Mesothelial cell of epicardium (in vitro differentiated cells): ENCODE measurements around the gene ZNHIT1. TPM values are rescaled to one million over a fixed set of nuclear protein-coding genes. Genes with fewer than 3 reads are reported as not detected.
"Not testable (repeated sequence)": the region's sequence is repeated elsewhere in the genome, so short reads cannot be mapped to it uniquely, and the experiment has no call there.

Experiments
- DNase-seq, 2 experiments: peaks; one replicate each; pipeline ENCODE4 v3.0.0; 2021; ENCODE audit warnings: low spot score in 2 of 2; ENCODE audit not compliant: unreplicated experiment in 2 of 2
- H3K27ac Mint-ChIP-seq: 2 replicates; pipeline ENCODE4 v1.8.0; 2021; ENCODE audit warnings: mixed read lengths
- H3K27me3 Mint-ChIP-seq: 2 replicates; pipeline ENCODE4 v1.8.0; 2021; ENCODE audit warnings: low read depth, mixed read lengths
- H3K36me3 Mint-ChIP-seq: 2 replicates; pipeline ENCODE4 v1.8.0; 2021; ENCODE audit warnings: mixed read lengths
- H3K4me1 Mint-ChIP-seq: 2 replicates; pipeline ENCODE4 v1.8.0; 2021; ENCODE audit warnings: mixed read lengths
- H3K4me3 Mint-ChIP-seq: 2 replicates; pipeline ENCODE4 v1.8.0; 2021; ENCODE audit warnings: mild to moderate bottlenecking, moderate library complexity, mixed read lengths
- H3K9me3 Mint-ChIP-seq: 2 replicates; pipeline ENCODE4 v1.8.0; 2021; ENCODE audit warnings: mixed read lengths
- total RNA-seq: library from RNA; stranded (reverse); gene quantifications from 3 replicates; pipeline ENCODE4 v1.2.1, GENCODE V29; 2021
- TF ChIP-seq, protein P1 (sequence below): fragments of 200-600 bp; sonication (generic); IDR thresholded peaks from one replicate; pipeline ENCODE4 v1.5.0; 2021; ENCODE audit warnings: antibody characterized with exemption; ENCODE audit not compliant: unreplicated experiment

ZNHIT1 gene
- total RNA-seq, 1 donor from 2014 or later = 54.9 TPM

DNA sequence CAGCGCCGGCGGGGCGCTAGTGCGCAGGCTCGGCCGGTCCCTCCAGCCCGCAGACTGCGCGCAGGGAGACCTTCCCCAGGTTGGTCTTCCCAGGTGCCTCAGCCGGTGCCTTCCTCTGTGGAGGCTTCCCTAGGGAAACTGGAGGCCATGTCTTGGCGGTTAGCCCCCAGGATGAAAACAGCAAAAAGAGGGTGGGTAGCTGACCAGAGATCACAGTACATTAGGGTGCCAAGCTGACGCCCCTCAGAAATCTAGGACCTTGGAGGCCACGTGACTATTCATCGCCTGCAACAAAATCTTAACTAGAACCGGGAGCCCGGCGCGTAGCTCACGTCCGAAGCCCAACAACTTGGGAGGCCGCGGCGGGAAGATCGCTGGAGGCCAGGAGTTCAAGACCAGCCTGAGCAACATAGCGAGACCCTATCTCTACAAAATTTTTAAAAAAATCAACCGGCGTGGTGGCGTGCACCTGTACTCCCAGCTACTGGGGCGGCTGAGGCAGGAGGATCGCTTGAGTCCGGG, 27.2 kb downstream of the ZNHIT1 start:
- peaks cover 10% of the 10 kb centered on the region for H3K36me3 Mint-ChIP-seq
- TF ChIP-seq, protein P1, sequence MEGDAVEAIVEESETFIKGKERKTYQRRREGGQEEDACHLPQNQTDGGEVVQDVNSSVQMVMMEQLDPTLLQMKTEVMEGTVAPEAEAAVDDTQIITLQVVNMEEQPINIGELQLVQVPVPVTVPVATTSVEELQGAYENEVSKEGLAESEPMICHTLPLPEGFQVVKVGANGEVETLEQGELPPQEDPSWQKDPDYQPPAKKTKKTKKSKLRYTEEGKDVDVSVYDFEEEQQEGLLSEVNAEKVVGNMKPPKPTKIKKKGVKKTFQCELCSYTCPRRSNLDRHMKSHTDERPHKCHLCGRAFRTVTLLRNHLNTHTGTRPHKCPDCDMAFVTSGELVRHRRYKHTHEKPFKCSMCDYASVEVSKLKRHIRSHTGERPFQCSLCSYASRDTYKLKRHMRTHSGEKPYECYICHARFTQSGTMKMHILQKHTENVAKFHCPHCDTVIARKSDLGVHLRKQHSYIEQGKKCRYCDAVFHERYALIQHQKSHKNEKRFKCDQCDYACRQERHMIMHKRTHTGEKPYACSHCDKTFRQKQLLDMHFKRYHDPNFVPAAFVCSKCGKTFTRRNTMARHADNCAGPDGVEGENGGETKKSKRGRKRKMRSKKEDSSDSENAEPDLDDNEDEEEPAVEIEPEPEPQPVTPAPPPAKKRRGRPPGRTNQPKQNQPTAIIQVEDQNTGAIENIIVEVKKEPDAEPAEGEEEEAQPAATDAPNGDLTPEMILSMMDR = no peak
- H3K27me3 Mint-ChIP-seq = no peaks in the 10 kb centered on the region
- no peak for DNase-seq
- peaks cover 22% of the 10 kb centered on the region for H3K4me1 Mint-ChIP-seq
- H3K4me3 Mint-ChIP-seq = peak overlapping the region; percentile 98
- H3K27ac Mint-ChIP-seq = peak overlapping the region; percentile 98
- H3K9me3 Mint-ChIP-seq = no peaks in the 10 kb centered on the region

DNA sequence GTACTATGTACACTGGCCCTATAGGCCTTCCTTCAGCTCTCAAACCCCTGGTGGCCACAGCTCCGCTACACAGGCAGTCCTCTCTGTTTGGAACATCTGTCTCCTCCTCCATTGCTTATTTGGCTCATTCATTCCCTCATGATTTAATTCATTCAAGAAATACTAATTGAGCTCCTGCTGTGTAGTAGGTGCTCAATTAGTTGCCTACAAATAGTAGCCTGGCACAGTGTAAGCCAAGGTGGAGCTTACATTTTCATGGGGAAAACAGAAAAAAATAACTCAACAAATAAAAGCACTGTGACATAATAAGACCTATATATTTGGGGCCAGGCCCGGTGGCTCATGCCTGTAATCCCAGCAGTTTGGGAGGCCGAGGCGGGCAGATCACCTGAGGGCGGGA, 30.3 kb downstream of the ZNHIT1 start:
- TF ChIP-seq, protein P1 = no peak
- H3K4me1 Mint-ChIP-seq = peaks cover 37% of the 10 kb centered on the region
- H3K4me3 Mint-ChIP-seq = no peak overlapping the region
- no peaks in the 10 kb centered on the region for H3K9me3 Mint-ChIP-seq
- no peak for DNase-seq
- H3K27me3 Mint-ChIP-seq = no peaks in the 10 kb centered on the region
- H3K36me3 Mint-ChIP-seq = peaks cover 10% of the 10 kb centered on the region
- H3K27ac Mint-ChIP-seq = no peak overlapping the region

DNA sequence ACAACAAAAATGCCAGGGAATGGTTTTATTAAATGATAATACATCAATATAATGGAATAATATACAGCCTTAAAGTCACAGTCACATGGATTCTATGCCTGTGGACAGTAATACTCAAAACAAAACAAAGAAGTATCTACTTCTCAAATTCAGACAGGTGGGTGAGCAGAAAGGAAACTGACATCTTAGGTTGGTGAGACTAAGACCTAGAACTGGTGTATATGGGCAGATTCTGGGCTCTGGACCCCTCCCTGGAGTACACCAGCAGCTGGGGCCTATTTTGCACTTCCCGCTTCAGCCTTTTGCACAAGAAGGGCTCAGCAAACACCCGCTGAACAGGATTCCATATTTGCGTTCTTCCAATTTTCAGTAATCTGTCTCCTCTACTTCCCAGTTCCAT, 32.4 kb downstream of the ZNHIT1 start:
- Mint-ChIP-seq H3K36me3 (peaks cover 9% of the 10 kb centered on the region), H3K4me3 (peak overlapping the region; percentile 99)
- TF ChIP-seq, protein P1 = no peak

DNA sequence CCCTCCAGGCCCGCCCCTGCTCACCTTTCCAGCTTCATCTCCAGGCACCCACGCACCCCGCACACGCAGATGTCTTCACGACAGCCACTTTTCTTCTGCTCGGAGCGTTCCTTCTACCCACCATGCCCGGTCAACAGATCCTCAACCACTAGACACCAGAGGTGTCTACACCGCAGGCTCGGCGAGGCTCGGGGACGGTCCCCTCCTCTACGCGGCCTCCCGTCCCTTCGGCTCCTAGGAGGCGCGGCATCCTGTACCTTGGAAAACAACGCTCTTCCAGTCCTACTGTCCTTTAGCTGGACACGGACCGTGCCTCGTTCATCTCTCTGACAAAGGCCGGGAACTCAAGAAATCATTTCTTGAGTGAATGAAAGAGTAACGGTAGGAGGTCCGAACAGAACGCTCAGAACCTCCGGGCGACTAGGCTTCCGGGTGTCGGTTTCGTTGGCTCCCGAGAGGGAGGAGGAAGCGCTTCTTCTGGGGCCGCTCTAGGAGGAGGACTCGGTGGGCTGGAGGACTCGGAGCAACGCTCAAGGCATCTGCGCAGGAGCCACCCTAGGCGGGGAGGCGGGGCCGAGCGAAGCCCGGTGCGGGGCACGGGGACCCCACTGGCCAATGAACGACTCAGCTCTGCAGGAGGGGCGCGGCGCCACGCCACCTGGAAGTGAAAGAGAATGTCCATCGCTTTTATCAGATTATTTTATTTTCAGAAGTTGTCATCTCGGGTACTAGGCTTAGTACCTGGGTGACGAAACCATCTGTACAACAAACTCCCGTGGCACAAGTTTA, 34.1 kb downstream of the ZNHIT1 start:
- peaks cover 20% of the 10 kb centered on the region for H3K4me1 Mint-ChIP-seq
- no peaks in the 10 kb centered on the region for H3K27me3 Mint-ChIP-seq
- TF ChIP-seq, protein P1 = no peak
- peak; percentile 94 to 97 for DNase-seq
- H3K27ac Mint-ChIP-seq = peak overlapping the region; percentile 96
- H3K4me3 Mint-ChIP-seq = peak overlapping the region; percentile 99
- peaks cover 9% of the 10 kb centered on the region for H3K36me3 Mint-ChIP-seq
- no peaks in the 10 kb centered on the region for H3K9me3 Mint-ChIP-seq

More for the DNA sequence above, 32.4 kb downstream of the ZNHIT1 start:
- no peaks in the 10 kb centered on the region for H3K9me3 Mint-ChIP-seq
- H3K4me1 Mint-ChIP-seq = peaks cover 26% of the 10 kb centered on the region
- H3K27ac Mint-ChIP-seq = peak overlapping the region; percentile 2
- no peak for DNase-seq
- no peaks in the 10 kb centered on the region for H3K27me3 Mint-ChIP-seq

DNA sequence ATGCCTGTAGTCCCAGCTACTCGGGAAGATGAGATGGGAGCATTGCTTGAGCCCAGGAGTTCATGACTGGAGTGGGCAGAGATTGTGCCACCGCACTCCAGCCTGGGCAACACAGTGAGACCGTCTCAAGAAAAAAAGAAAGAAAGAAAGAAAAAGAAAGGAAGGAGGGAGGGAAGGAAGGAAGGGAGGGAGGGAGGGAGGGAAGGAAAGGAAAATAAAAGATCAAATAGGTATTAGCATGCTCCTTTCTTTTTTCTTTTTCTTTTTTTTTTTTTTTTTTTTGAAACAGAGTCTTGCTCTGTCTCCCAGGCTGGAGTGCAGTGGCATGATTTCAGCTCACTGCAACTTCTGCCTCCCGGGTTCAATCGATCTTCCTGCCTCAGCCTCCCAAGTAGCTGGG, 35.2 kb downstream of the ZNHIT1 start:
- not testable (repeated sequence) for DNase-seq, H3K36me3 Mint-ChIP-seq, H3K9me3 Mint-ChIP-seq, H3K27me3 Mint-ChIP-seq, H3K27ac Mint-ChIP-seq
- H3K4me1 Mint-ChIP-seq = peaks cover 18% of the 10 kb centered on the region
- peak overlapping the region; percentile 99 for H3K4me3 Mint-ChIP-seq

DNA sequence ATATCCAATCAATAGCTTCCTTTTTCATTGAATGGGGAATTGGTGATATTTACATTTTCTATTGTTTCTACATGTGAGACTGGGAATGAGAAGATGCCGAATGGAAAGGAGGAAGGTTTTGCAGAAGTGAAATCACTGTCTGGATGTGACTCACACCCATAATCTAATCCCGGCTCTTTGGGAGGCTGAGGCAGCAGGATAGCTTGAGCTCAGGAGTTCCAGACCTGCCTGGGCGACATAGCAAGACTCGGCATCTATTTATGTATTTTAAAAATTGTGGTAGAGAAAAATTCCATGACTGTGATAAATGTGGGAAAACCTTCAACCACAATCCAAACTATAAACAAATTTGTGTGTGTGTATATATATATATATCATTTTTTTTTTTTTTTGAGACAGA, 37.8 kb downstream of the ZNHIT1 start:
- Mint-ChIP-seq H3K27me3 (no peaks in the 10 kb centered on the region), H3K9me3 (no peaks in the 10 kb centered on the region), H3K4me3 (no peak overlapping the region), H3K4me1 (peaks cover 13% of the 10 kb centered on the region), H3K36me3 (peaks cover 2% of the 10 kb centered on the region), H3K27ac (no peak overlapping the region)
- TF ChIP-seq, protein P1 = no peak
- no peak for DNase-seq
